GM23338 (cell line): ENCODE data around the gene ZSWIM5. TPM values are rescaled to one million over a fixed set of nuclear protein-coding genes. Genes with fewer than 3 reads are reported as not detected.

ENCODE experiments used
- ATAC-seq: fragments of 200-7000 bp; cut with Tn5 transposase; 3 replicates; pipeline ENCODE4 v1.9.1; 2020
- DNase-seq: peaks from one replicate; pipeline ENCODE4 v3.0.0-alpha.2; 2015; ENCODE audit warnings: low spot score
- H2AFZ ChIP-seq: fragments of 200-600 bp; sonication (generic); 2 replicates; pipeline ENCODE4 v1.8.0; 2016; ENCODE audit warnings: antibody characterized with exemption, mild to moderate bottlenecking, moderate library complexity
- H3F3A ChIP-seq: fragments of 200-600 bp; sonication (generic); replicated peaks from 2 replicates; pipeline ENCODE4 v1.8.0; 2017; ENCODE audit warnings: antibody characterized with exemption, mixed run types, low read depth
- H3K27ac ChIP-seq: fragments of 200-600 bp; sonication (generic); 2 replicates; pipeline ENCODE4 v1.6.1; 2016; ENCODE audit warnings: low read depth
- H3K27me3 ChIP-seq: fragments of 200-600 bp; sonication (generic); 2 replicates; pipeline ENCODE4 v1.8.0; 2016; ENCODE audit warnings: mild to moderate bottlenecking, mixed run types, moderate library complexity; ENCODE audit not compliant: insufficient read depth
- H3K36me3 ChIP-seq: fragments of 200-600 bp; sonication (generic); 2 replicates; pipeline ENCODE4 v1.8.0; 2016; ENCODE audit warnings: mild to moderate bottlenecking; ENCODE audit not compliant: insufficient read depth
- H3K4me1 ChIP-seq: fragments of 200-600 bp; sonication (generic); 2 replicates; pipeline ENCODE4 v1.8.0; 2016; ENCODE audit warnings: mild to moderate bottlenecking, moderate library complexity; ENCODE audit not compliant: insufficient read depth
- H3K4me2 ChIP-seq: fragments of 200-600 bp; sonication (generic); 2 replicates; pipeline ENCODE4 v1.7.1; 2017; ENCODE audit warnings: mixed run types
- H3K4me3 ChIP-seq: fragments of 200-600 bp; sonication (generic); 2 replicates; pipeline ENCODE4 v1.6.1; 2016; ENCODE audit warnings: mixed run types
- H3K79me2 ChIP-seq: fragments of 200-600 bp; sonication (generic); replicated peaks from 2 replicates; pipeline ENCODE4 v1.8.0; 2017; ENCODE audit warnings: mild to moderate bottlenecking; ENCODE audit not compliant: insufficient read depth
- H3K9me2 ChIP-seq: fragments of 200-600 bp; sonication (generic); 2 replicates; pipeline ENCODE4 v1.8.0; 2017; ENCODE audit not compliant: insufficient read depth
- H4K20me1 ChIP-seq: fragments of 200-600 bp; sonication (generic); replicated peaks from 2 replicates; pipeline ENCODE4 v1.8.0; 2017; ENCODE audit warnings: mild to moderate bottlenecking; ENCODE audit not compliant: insufficient read depth
- H3K27ac Mint-ChIP-seq: 2 replicates; pipeline ENCODE4 v1.8.0; 2020; ENCODE audit warnings: inconsistent platforms, mild to moderate bottlenecking, moderate library complexity, mixed read lengths
- H3K27me3 Mint-ChIP-seq: 3 replicates; pipeline ENCODE4 v1.8.0; 2022; ENCODE audit warnings: low read depth, mild to moderate bottlenecking, moderate library complexity, mixed read lengths, inconsistent platforms; ENCODE audit not compliant: insufficient read depth, poor library complexity
- H3K36me3 Mint-ChIP-seq: 3 replicates; pipeline ENCODE4 v1.8.0; 2021; ENCODE audit warnings: low read depth, mild to moderate bottlenecking, inconsistent platforms, moderate library complexity, mixed read lengths
- H3K4me1 Mint-ChIP-seq: 3 replicates; pipeline ENCODE4 v1.8.0; 2020; ENCODE audit warnings: mild to moderate bottlenecking, inconsistent platforms, mixed read lengths
- H3K4me3 Mint-ChIP-seq: 3 replicates; pipeline ENCODE4 v1.8.0; 2021; ENCODE audit warnings: moderate library complexity, mild to moderate bottlenecking, inconsistent platforms, mixed read lengths
- H3K9me3 Mint-ChIP-seq: 3 replicates; pipeline ENCODE4 v1.8.0; 2020; ENCODE audit warnings: moderate library complexity, mild to moderate bottlenecking, inconsistent platforms, mixed read lengths
- CREB1 ChIP-seq: fragments of 250-450 bp; sonication (Bioruptor Pico); IDR thresholded peaks from 2 replicates; pipeline ENCODE4 v1.5.0; 2020; ENCODE audit warnings: low read depth, mild to moderate bottlenecking, moderate library complexity
- ETS1 ChIP-seq: IDR thresholded peaks from 2 replicates; pipeline ENCODE4 v1.6.1; 2016; ENCODE audit warnings: antibody characterized with exemption
- EZH2phosphoT487 ChIP-seq: fragments of 200-600 bp; sonication (generic); IDR thresholded peaks from one replicate; pipeline ENCODE4 v1.8.1; 2018; ENCODE audit warnings: antibody characterized with exemption; ENCODE audit not compliant: unreplicated experiment
- JUNB ChIP-seq: IDR thresholded peaks from one replicate; pipeline ENCODE4 v1.6.1; 2016; ENCODE audit warnings: antibody characterized with exemption; ENCODE audit not compliant: unreplicated experiment
- POLR2AphosphoS5 ChIP-seq: IDR thresholded peaks from 2 replicates; pipeline ENCODE4 v1.6.1; 2016; ENCODE audit warnings: antibody characterized with exemption, low read depth
- REST ChIP-seq: IDR thresholded peaks from one replicate; pipeline ENCODE4 v1.6.1; 2018; ENCODE audit warnings: antibody characterized with exemption; ENCODE audit not compliant: unreplicated experiment
- ZNF114 ChIP-seq: fragments of 250-450 bp; sonication (Bioruptor Pico); IDR thresholded peaks from 2 replicates; pipeline ENCODE4 v1.5.0; 2020; ENCODE audit warnings: mild to moderate bottlenecking, moderate library complexity
- ZNF462 ChIP-seq: fragments of 250-450 bp; sonication (Bioruptor Pico); IDR thresholded peaks from 2 replicates; pipeline ENCODE4 v1.5.0; 2020; ENCODE audit warnings: mild to moderate bottlenecking, moderate library complexity
- polyA plus RNA-seq: library from polyadenylated mRNA; unstranded; fragments of >200 nt; fragmentation: Nextera tagmentation; extraction: Ambion mirVana; gene quantifications from 2 replicates; pipeline ENCODE4 v1.2.1, GENCODE V29; 2016
- total RNA-seq: library from RNA; depleted of rRNA; stranded (reverse); fragments of >200 nt; shearing (Covaris generic); gene quantifications from 2 replicates; pipeline ENCODE4 v1.2.3, GENCODE V29; 2014

ZSWIM5 gene
- total and polyA plus RNA-seq, 2 experiments from 2014 or later: 0.65 to 3.6 TPM

- H3K36me3 ChIP-seq: no peaks in the 10 kb centered on the region
- H3K79me2 ChIP-seq: peaks cover 12% of the 10 kb centered on the region
- peak within 1 kb of the TSS; percentile 75 for H3K4me3 Mint-ChIP-seq
- peaks cover 12% of the 10 kb centered on the region for H3K4me1 ChIP-seq
- no peaks in the 10 kb centered on the region for H3K9me3 Mint-ChIP-seq
- ATAC-seq: peak; percentile 70
- peaks cover 24% of the 10 kb centered on the region for H3K36me3 Mint-ChIP-seq
- H3F3A ChIP-seq: no peaks in the 10 kb centered on the region
- H3K27me3 ChIP-seq: no peaks in the 10 kb centered on the region
- peak within 1 kb of the TSS; percentile 95 for H3K4me2 ChIP-seq
- H3K27ac Mint-ChIP-seq: peak within 1 kb of the TSS; percentile 75
- H3K4me3 ChIP-seq: peak within 1 kb of the TSS; percentile 89
- TF ChIP-seq POLR2AphosphoS5 (peak; percentile 82), EZH2phosphoT487 (no peak), REST (no peak), ZNF114 (no peak), CREB1 (CRISPR knock-in tag) (peak; percentile 54), ETS1 (peak; percentile 78), ZNF462 (CRISPR knock-in tag) (no peak), JUNB (no peak)
- H3K27ac ChIP-seq: peak within 1 kb of the TSS; percentile 71; the same call in 1 of the 2 replicates
- DNase-seq: peak; percentile 98
- no peaks in the 10 kb centered on the region for H3K9me2 ChIP-seq
- peak within 1 kb of the TSS; percentile 100 for H2AFZ ChIP-seq
- peaks cover 27% of the 10 kb centered on the region for H3K4me1 Mint-ChIP-seq
- H4K20me1 ChIP-seq: no peaks in the 10 kb centered on the region
- peaks cover 15% of the 10 kb centered on the region for H3K27me3 Mint-ChIP-seq
These were observed 194.4 kb downstream of the ZSWIM5 start, which contains the start of gene UROD for GRCh38 chr1:45011837-45012638. Gene UROD (plus strand): TSS chr1:45012254. CDS start chr1:45012266, 12 bp downstream.
